MM.1S (cell line): ENCODE measurements around the gene WDR31.

Experiments
- CTCF ChIP-seq: fragments of 300-600 bp; sonication (generic); IDR thresholded peaks from 2 replicates; pipeline ENCODE4 v1.5.1; 2016; ENCODE audit warnings: antibody characterized with exemption, low read length, mixed read lengths
- EZH2phosphoT487 ChIP-seq: fragments of 300-600 bp; sonication (generic); IDR thresholded peaks from 2 replicates; pipeline ENCODE4 v1.6.1; 2018; ENCODE audit warnings: antibody characterized with exemption, low read length

- no peak for TF ChIP-seq CTCF
- no peak for TF ChIP-seq EZH2phosphoT487
Observed at GRCh38 chr9:113388833-113389232, 48.8 kb upstream of the WDR31 start.
